Upper lobe of left lung (tissue), 6 donors: Measurements from ENCODE around the gene MYO15B. TPM values are rescaled to one million over a fixed set of nuclear protein-coding genes. Genes with fewer than 3 reads are reported as not detected.

Experiments
- ATAC-seq, 2 donors: fragments of 200-7000 bp; cut with Tn5 transposase; one replicate each; pipeline ENCODE4 v1.9.1; 2022; ENCODE audit warnings: mild to moderate bottlenecking in 2 of 2, moderate library complexity in 2 of 2; ENCODE audit not compliant: low FRiP score in 2 of 2
- DNase-seq, 2 donors: peaks; one replicate each; pipeline ENCODE4 v3.0.0-alpha.2; 2019 to 2020
- H3K27ac ChIP-seq, 4 donors: fragments of 200-600 bp; sonication (generic); one replicate each; pipeline ENCODE4 v1.5.1; 2016 to 2019
- H3K27me3 ChIP-seq, 4 donors: fragments of 200-600 bp; sonication (generic); one replicate each; pipeline ENCODE4 v1.5.1; 2017 to 2019
- H3K36me3 ChIP-seq, 4 donors: fragments of 200-600 bp; sonication (generic); one replicate each; pipeline ENCODE4 v1.5.1; 2016 to 2019
- H3K4me1 ChIP-seq, 4 donors: fragments of 200-600 bp; sonication (generic); one replicate each; pipeline ENCODE4 v1.5.1; 2018 to 2019
- H3K4me3 ChIP-seq, 4 donors: fragments of 200-600 bp; sonication (generic); one replicate each; pipeline ENCODE4 v1.5.1; 2017 to 2019; ENCODE audit warnings: mild to moderate bottlenecking in 2 of 4, moderate library complexity in 1 of 4
- H3K9me3 ChIP-seq, 4 donors: fragments of 200-600 bp; sonication (generic); one replicate each; pipeline ENCODE4 v1.5.1; 2018 to 2019
- EP300 ChIP-seq, 4 donors: sonication (generic); formaldehyde crosslinking; IDR thresholded peaks; one replicate each; pipeline ENCODE4 v1.5.1; 2017; ENCODE audit warnings: antibody characterized with exemption in 4 of 4, control low read depth in 2 of 4
- POLR2A ChIP-seq, 4 donors: fragments of 450-650 bp; IDR thresholded peaks; one replicate each; pipeline ENCODE4 v1.5.1; 2016 to 2017; ENCODE audit warnings: antibody characterized with exemption in 4 of 4, mild to moderate bottlenecking in 2 of 4
- POLR2AphosphoS5 ChIP-seq, 2 donors: sonication (generic); formaldehyde crosslinking; IDR thresholded peaks; one replicate each; pipeline ENCODE4 v1.5.1; 2017; ENCODE audit warnings: antibody characterized with exemption in 2 of 2
- WGBS, 2 donors: methylation state at CpG; one replicate each; pipeline ENCODE4 v1.1.5; 2017 to 2018; 5-methylcytosine and 5-hydroxymethylcytosine counted together
- total RNA-seq, 6 donors: library from RNA; depleted of rRNA in 4 of 6; stranded (reverse); fragments of >200 nt in 4 of 6; gene quantifications; one replicate each; pipeline versions ENCODE4 v1.1.0 to v1.2.1, GENCODE V29; 2016 to 2021
- TF ChIP-seq, protein P1 (sequence below), 6 experiments: fragments of 450-650 bp in 4 of 6; fragments of 200-600 bp in 2 of 6; sonication (generic) in 2 of 6; IDR thresholded peaks; one replicate each; pipeline ENCODE4 v1.5.1; 2016 to 2019; ENCODE audit warnings: antibody characterized with exemption in 6 of 6
- donor health status: DM: no; HTN: no; CAD: no; lungs with moderate emphysema.
- donor health status: DM: no; HTN: yes; CAD: no; lungs with severe emphysema.

Gene MYO15B
- total RNA-seq, 6 donors from 2014 or later, result 89.8 to 592 (median 183) TPM

- ATAC-seq (no peak), DNase-seq (no peak)
- no peak overlapping the region for H3K4me3 ChIP-seq
- H3K9me3 ChIP-seq, result no peaks in the 10 kb centered on the region
- H3K27ac ChIP-seq, result no peak overlapping the region
- no peaks in the 10 kb centered on the region for H3K4me1 ChIP-seq
- TF ChIP-seq POLR2A (IDR thresholded peaks at IDR 0.05) (no peak), POLR2AphosphoS5 (IDR thresholded peaks at IDR 0.05) (no peak), EP300 (IDR thresholded peaks at IDR 0.05) (no peak)
- TF ChIP-seq, protein P1, sequence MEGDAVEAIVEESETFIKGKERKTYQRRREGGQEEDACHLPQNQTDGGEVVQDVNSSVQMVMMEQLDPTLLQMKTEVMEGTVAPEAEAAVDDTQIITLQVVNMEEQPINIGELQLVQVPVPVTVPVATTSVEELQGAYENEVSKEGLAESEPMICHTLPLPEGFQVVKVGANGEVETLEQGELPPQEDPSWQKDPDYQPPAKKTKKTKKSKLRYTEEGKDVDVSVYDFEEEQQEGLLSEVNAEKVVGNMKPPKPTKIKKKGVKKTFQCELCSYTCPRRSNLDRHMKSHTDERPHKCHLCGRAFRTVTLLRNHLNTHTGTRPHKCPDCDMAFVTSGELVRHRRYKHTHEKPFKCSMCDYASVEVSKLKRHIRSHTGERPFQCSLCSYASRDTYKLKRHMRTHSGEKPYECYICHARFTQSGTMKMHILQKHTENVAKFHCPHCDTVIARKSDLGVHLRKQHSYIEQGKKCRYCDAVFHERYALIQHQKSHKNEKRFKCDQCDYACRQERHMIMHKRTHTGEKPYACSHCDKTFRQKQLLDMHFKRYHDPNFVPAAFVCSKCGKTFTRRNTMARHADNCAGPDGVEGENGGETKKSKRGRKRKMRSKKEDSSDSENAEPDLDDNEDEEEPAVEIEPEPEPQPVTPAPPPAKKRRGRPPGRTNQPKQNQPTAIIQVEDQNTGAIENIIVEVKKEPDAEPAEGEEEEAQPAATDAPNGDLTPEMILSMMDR (IDR thresholded peaks at IDR 0.05), result no peak
- H3K27me3 ChIP-seq, result no peaks in the 10 kb centered on the region
- WGBS, 2 donors, result 96 to 100% methylated on average over 3 to 10 of the region's 11 CpGs
- H3K36me3 ChIP-seq, result peaks cover 3 to 63% (median 44%) of the 10 kb centered on the region in 4 donors
Observed at GRCh38 chr17:75564195-75564594, 23.4 kb upstream of the MYO15B start.

DNA sequence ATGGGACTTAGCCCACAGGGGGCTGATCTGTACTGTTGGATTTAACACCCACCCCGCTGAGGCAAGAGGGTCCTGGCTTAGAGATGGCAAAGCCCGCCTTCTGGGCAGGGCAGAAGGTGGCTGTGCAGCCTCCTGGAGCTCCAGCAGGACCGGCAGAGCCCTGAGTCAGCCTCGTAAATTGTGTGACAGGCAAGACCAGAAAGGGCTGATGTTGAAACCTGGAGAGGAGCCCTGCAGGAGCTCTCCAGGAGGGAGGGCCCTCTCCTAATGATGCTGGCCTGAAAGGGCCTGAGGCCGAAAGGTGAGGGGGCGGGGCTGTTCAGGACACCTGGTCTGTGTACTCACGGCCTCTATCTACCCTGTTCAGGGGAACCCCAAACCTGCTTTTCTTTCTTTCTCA, 22.5 kb upstream of the MYO15B start:
- Histone ChIP-seq H3K27ac (no peak overlapping the region), H3K4me3 (no peak overlapping the region), H3K9me3 (no peaks in the 10 kb centered on the region), H3K27me3 (no peaks in the 10 kb centered on the region), H3K4me1 (no peaks in the 10 kb centered on the region), H3K36me3 (peaks cover 3 to 65% (median 44%) of the 10 kb centered on the region in 4 donors)
- DNase-seq (no peak), ATAC-seq (no peak)
- 85 to 93% methylated on average over 6 of the region's 7 CpGs for WGBS, 2 donors
- no peak for TF ChIP-seq POLR2AphosphoS5 (IDR thresholded peaks at IDR 0.05)
- TF ChIP-seq, protein P1 (IDR thresholded peaks at IDR 0.05), result no peak
- TF ChIP-seq POLR2A (IDR thresholded peaks at IDR 0.05), result no peak
- no peak for TF ChIP-seq EP300 (IDR thresholded peaks at IDR 0.05)

DNA sequence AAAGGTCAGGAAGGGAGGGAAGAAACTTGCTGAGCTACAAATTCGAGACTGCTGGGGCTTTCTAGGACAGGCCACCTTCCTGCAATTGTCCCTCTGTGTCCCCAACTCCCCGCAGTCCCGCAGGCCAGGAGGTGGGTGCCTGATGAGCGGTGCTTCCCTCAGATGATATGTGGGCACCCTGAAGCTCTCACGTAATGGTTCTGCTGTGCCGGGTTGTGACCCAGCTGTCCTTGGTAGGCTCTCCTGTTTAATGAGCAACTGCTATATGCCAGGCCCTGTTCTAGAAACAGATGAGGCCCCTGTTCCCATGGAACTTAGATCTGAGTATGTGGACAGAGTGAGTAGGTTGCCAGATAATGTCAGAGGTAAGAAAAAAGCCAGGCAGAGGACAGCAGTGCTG, 22.0 kb upstream of the MYO15B start:
- no peak overlapping the region for H3K27ac ChIP-seq
- DNase-seq (no peak), ATAC-seq (no peak)
- H3K4me1 ChIP-seq, result no peaks in the 10 kb centered on the region
- H3K36me3 ChIP-seq, result peaks cover 3 to 69% (median 48%) of the 10 kb centered on the region in 4 donors
- no peaks in the 10 kb centered on the region for H3K27me3 ChIP-seq
- 91 to 100% methylated on average over 1 to 6 of the region's 6 CpGs for WGBS, 2 donors
- no peak overlapping the region for H3K4me3 ChIP-seq
- H3K9me3 ChIP-seq, result no peaks in the 10 kb centered on the region
- TF ChIP-seq, protein P1 (IDR thresholded peaks at IDR 0.05), result no peak
- TF ChIP-seq EP300 (IDR thresholded peaks at IDR 0.05) (no peak), POLR2A (IDR thresholded peaks at IDR 0.05) (no peak), POLR2AphosphoS5 (IDR thresholded peaks at IDR 0.05) (no peak)

GRCh38 chr17:75566416-75566815, 21.2 kb upstream of the MYO15B start:
- H3K27me3 ChIP-seq, result no peaks in the 10 kb centered on the region
- H3K9me3 ChIP-seq, result no peaks in the 10 kb centered on the region
- H3K27ac ChIP-seq, result no peak overlapping the region
- H3K4me3 ChIP-seq, result no peak overlapping the region
- H3K4me1 ChIP-seq, result no peaks in the 10 kb centered on the region
- ATAC-seq (no peak), DNase-seq (no peak)
- WGBS, 2 donors, result 85 to 88% methylated on average over 6 of the region's 6 CpGs
- no peak for TF ChIP-seq POLR2A (IDR thresholded peaks at IDR 0.05)
- TF ChIP-seq, protein P1 (IDR thresholded peaks at IDR 0.05), result no peak
- TF ChIP-seq POLR2AphosphoS5 (IDR thresholded peaks at IDR 0.05), result no peak
- no peak for TF ChIP-seq EP300 (IDR thresholded peaks at IDR 0.05)
- H3K36me3 ChIP-seq, result peaks cover 3 to 77% (median 56%) of the 10 kb centered on the region in 4 donors

DNA sequence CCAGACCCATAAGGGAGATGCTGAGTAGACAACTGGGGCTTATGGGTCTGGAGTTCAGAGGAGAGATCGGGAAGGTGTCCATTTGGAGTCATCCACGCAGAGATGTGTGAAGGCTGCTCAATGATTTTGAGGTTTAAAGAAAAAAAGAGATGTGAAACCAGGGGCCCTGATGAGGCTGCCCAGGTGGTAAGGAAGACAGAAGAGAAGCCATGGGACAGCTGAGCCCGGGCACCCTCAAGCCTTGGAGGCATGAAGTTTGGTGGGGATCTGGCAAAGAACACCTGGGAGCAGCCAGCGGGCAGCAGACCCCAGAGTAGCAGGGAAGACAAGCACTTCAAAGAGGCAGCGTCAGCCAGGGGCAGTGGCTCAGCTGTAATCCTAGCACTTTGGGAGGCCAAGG, 20.8 kb upstream of the MYO15B start:
- H3K4me3 ChIP-seq, result no peak overlapping the region
- ATAC-seq (no peak), DNase-seq (no peak)
- no peak overlapping the region for H3K27ac ChIP-seq
- no peaks in the 10 kb centered on the region for H3K27me3 ChIP-seq
- peaks cover 3 to 82% (median 60%) of the 10 kb centered on the region in 4 donors for H3K36me3 ChIP-seq
- TF ChIP-seq POLR2A (IDR thresholded peaks at IDR 0.05) (no peak), EP300 (IDR thresholded peaks at IDR 0.05) (no peak), POLR2AphosphoS5 (IDR thresholded peaks at IDR 0.05) (no peak)
- TF ChIP-seq, protein P1 (IDR thresholded peaks at IDR 0.05), result no peak
- H3K9me3 ChIP-seq, result no peaks in the 10 kb centered on the region
- WGBS, 2 donors, result 81 to 95% methylated on average over 5 of the region's 5 CpGs
- no peaks in the 10 kb centered on the region for H3K4me1 ChIP-seq
